DMS153 treated with DMSO at 0.1 percent for 48 hours (cell line): ENCODE results near the gene DNMT1.
"Not testable (repeated sequence)": the region's sequence is repeated elsewhere in the genome, so short reads cannot be mapped to it uniquely, and the experiment has no call there.

ENCODE experiments used
- DNase-seq: peaks from one replicate; lab custom pipeline; 2025; ENCODE audit not compliant: unreplicated experiment; lab: John Stamatoyannopoulos, UW

DNMT1 gene

DNA sequence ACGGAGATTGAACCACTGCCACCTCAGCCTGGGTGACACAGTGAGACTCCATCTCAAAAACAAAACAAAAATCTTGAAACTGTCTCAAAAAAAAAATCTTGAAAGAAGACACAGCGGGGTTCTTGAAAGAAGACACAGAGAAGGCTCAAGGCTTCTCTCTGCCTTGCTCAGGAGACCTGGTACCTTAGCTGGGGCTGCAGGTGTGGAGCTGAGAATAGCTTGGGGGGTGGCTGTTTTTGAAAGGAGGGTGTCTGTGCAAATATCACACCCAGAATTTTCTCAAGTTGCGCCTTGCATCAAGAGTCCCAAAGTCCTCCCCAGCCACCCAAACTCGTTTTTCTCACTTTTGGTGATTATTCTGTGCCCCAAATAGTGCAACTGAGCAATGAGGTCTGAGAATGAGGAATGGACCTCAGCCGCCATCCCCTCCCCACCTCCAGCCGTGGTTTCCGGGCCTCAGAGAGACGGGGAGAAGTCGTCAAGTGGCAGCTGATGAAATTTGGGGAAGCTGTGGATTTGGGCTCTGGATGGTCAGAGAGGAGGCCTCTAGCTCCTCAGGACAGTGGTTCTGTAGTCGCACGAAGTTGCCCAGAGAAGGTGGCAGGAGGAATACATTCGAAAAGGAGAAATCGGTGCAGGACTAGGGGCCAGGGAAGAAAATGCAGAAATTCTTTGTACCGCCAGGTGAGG lies 27.6 kb upstream of the DNMT1 start:
- DNase-seq: no peak

DNA sequence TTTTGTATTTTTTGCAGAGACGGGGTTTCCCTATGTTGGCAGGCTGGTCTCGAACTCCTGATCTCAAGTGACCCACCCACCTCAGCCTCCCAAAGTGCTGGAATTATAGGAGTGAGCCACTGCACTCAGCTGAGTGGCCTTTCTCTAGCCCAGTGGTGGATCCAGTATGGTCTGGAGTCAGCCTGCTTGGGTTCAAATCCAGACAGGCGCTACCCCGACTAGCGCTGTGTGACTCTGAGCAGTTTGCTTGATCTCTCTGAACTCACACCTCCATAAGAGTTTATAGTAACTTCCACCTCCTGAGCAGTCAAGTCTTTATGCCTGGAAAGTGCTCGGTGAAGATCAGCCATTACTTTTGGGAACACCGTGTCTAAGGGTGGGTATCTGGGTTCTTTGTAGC lies 25.9 kb upstream of the DNMT1 start:
- DNase-seq: no peak

DNA sequence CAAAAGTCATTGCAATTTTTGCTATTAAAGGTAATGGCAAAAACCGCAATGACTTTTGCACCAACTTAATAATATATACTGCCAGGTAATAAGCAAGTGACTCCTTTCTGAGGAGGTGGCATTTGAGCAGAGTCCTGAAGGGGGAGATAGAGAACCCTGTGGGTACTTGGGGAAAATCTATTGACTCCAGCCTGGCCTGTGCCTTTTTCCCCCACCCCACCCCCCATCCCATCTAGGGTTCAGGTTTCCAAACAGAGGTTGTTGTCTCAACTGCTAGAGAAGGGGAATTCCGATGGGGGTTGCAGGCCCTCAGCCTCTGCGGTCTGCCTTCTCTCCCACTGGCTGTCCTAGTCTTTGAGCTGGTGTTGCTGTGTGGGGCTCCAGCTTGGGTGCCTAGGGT lies 24.9 kb upstream of the DNMT1 start:
- no peak for DNase-seq

DNA sequence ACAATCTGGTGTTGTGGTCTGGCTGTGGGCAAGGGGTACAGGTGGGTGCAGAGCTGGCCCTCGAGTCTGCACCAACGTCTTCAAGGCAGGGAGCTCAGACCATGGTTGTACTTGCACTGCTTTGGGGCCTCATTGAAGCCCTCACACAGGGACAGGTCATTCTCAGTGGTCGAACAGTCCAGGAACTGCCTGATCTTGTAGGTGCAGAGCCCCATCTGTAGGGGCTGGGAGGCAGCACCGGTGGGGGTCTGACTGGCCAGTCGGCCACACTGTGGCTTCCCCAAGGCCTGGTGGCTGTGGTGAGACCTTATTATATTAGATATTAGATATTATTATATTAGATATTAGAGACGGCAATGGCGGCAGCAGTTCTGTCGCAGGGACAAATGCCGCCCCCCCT lies 22.3 kb upstream of the DNMT1 start:
- no peak for DNase-seq

DNA sequence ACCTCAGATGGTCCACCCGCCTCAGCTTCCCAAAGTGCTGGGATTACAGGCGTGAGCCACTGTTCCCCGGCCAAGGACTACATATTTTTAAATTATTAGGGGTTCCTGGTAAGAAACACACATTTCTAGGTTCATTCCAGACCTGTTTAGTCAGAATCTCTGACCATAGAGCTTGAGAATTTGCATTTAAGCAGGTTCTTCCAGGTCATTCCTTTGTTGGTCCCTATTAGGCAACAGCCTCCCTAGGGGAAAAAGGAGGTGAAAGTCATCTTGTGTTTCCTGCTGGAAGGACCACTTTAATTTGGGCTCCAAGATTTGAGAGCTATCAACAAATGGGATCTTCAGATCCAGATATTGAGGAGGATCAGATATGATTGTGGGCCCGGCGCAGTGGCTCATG lies 20.0 kb upstream of the DNMT1 start:
- DNase-seq: no peak

DNA sequence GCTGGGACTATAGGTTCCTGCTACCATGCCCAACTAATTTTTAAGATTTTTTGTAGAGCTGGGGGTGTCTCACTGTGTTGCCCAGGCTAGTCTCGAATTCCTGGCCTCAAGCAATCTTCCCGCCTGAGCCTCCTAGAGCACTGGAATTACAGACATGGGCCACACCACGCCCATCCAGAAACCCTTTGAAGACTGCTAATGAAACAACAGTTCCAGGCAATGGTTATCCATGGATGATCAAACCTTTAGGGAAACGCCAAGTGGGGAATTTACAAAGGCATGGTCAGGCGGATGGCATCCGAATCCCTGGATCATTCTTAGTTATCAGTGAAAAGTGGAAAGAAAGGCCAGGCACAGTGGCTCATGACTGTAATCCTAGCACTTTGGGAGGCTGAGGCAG lies 16.9 kb upstream of the DNMT1 start:
- no peak for DNase-seq

DNA sequence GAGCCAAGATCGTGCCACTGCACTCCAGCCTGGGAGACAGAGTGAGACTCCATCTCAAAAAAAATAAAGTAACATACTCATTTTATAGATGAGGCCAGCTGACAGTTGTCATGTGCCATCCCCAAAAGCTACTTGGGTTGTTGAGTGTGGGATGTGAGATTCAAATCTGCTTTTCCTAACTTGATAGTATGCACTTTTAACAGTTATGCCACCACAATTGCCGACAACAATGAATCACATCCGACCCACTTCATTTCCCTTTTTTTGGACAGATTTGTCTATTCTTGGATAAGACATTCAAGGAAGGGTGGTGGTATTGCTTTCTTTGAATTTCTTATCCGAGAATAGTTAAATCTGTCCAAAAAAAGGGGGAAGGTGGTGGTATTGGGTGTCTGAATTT lies 16.3 kb upstream of the DNMT1 start:
- DNase-seq: no peak

DNA sequence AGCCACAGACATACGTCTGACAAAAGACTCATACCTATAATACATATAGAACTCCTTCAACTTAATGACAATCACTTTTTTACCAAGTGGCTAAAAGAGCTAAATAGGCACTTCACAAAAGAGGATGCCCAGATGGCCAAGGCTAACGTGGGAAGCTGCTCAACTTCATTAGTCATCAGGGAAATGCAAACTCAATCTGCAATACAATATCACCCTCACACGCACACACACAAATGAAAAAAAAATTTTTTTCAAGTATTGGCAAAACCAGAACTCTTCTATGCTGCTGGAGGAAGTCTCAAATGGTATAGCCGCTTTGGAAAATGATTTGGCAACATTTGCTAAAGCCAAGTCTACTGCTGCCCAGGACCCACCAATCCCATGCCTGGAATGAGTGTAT lies 14.6 kb upstream of the DNMT1 start:
- no peak for DNase-seq

DNA sequence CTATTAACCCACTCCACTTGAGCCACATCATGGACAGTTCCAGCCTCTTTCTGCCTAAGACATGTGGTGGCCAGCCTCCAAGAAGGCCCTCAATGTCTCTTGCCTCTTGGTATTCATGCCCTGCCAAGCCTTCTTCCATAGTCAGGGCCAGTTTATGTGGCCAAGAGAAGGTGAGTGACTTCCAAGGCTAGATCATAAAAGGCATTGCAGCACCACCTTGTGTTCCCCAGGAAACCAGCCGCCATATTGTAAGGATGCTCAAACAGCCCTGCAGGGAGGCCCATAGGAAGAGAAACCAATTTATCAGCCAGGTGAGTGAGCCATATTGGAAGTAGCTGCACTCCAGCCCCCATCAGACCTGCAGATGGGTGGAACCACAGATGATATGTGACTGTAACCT lies 12.3 kb upstream of the DNMT1 start:
- no peak for DNase-seq

DNA sequence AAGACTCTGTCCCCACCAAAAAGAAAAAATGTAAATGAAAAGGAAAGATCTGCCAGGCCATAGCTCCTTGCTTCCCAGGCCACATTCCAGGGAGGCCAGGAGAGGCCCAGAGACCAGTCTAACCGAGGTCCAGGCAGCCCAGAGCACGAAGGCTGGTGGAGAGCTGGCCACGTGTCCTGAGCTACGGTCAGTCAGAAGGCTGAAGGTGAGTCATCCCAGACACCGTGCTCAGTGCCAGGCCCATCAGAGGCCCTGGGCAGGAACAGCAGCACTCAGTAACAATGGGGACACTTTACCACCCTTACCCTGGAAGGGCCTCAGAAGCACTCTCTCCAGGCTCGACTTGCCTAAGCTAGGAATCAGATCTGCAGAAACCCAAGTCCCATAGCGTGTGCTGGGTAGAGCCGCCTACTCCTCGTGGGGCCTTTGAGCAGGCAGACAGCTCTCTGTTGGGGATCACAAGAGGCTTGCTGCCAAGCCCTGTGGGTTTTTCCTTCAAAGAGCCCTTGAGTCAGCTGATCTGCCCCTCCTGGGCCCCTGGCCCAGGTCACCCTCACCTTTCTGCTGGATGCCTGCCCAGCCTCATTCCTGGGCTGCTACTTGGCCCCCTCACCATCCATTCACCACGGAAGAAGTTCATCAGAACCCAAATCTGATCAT lies 11.6 kb upstream of the DNMT1 start:
- no peak for DNase-seq

DNA sequence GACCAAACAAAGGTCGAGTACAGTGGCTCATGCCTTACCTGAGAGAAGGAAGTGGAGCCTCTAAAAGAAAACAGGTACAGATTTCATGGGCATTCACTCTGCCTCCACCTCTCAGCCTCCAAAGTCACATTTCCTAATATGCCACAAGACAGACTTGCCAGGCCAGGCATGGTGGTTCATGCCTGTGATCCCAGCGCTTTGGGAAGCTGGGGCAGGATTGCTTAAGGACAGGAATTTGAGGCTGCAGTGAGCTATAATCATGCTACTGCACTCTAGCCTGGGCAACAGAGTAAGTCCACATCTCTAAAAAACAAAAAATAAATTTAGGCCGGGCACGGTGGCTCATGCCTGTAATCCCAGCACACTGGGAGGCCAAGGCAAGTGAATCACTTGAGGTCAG lies 10.9 kb upstream of the DNMT1 start:
- no peak for DNase-seq

DNA sequence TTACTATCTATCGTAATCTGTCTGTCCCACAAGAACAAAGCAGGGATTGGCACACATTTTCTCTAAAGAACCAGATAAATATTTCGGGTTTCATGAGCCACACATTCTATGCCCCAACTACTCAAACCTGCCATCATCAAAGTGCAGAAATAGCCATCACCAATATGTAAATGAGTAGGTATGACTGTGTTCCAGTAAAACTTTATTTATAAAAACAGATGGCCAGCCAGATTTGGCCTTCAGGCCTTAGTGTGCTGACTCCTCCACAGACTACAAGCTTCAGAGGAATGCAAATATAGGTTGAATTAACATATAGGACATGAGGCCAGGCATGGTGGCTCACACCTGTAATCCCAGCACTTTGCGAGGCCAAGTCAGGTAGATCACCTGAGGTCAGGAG lies 8.9 kb upstream of the DNMT1 start:
- no peak for DNase-seq

DNA sequence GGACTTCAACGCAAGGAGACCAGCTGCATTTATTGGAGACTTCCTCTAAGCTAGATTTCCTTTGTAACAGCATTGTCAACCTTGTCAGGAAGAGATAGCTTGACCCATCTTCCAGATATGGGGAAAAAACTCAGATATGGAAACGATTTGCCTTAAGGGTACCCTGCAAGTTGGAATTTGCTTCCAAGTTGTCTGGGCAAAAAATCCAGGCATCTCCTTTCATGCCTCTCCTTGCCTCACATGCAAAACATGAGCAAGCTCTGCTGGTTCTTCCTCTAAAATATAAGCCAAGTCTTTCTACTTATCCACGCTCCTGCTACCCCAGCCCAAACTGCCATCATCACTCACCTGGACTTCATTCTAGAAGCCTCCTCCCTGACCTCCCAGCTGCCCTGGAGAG lies 6.4 kb upstream of the DNMT1 start:
- DNase-seq: no peak

DNA sequence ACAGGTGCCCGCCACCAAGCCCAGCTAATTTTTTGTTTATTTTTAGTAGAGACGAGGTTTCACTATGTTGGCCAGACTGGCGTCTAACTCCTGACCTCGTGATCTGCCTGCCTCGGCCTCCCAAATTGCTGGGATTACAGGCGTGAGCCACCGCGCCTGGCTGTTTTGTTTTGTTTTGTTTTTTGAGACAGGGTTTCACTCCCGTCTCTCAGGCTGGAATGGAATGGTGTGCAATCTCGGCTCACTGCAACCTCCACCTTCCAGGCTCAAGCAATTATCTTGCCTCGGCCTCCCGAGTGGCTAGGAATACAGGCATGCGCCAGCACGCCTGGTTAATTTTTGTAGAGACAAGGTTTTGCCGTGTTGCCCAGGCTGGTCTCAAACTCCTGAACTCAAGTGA lies 5.3 kb upstream of the DNMT1 start:
- DNase-seq: not testable (repeated sequence)

DNA sequence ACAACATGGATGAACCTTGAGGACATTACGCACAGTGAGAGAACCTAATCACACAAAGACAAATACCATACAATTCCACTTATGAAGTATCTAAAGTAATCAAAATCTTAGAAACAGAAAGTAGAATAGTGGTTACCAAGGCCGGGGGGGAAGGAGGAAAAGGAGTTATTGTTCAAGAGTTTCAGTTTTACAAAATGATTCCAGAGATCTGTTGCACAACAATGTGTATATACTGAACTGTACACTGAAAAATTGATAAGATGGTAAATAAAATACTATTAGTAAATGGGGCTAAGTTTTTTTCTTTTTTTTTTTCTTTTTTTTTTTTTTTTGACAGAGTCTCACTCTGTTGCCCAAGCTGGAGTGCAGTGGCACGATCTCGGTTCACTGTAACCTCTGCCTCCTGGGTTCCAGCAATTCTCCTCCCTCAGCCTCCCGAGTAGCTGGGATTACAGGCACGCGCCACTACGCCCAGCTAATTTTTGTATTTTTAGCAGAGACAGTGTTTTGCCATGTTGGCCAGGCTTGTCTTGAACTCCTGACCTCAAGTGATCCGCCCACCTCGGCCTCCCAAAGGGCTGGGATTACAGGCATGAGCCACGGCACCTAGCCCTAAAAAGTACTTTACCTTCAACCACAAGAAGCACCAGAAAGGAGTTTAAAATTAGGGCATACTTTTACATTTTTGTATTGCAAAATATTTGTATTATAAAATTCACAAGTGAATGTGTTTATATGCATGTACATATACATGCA lies 4.3 kb upstream of the DNMT1 start:
- not testable (repeated sequence) for DNase-seq

DNA sequence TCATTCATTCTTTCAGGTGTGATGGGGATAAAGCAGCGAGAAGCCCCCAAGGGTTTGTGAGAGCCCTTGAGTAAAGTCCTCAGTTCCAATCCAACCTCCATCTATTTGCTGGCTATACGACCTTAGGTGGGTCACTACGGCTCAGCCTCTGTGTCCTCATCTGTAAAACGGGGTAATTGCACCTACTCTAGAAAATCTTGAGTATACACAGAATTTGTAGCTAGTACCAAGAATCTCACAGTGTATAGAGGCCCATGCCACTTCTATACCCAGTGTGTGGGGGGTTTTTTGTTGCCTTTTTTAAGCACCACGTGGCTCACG lies 406 bp upstream of the DNMT1 start:
- DNase-seq: no peak

DNA sequence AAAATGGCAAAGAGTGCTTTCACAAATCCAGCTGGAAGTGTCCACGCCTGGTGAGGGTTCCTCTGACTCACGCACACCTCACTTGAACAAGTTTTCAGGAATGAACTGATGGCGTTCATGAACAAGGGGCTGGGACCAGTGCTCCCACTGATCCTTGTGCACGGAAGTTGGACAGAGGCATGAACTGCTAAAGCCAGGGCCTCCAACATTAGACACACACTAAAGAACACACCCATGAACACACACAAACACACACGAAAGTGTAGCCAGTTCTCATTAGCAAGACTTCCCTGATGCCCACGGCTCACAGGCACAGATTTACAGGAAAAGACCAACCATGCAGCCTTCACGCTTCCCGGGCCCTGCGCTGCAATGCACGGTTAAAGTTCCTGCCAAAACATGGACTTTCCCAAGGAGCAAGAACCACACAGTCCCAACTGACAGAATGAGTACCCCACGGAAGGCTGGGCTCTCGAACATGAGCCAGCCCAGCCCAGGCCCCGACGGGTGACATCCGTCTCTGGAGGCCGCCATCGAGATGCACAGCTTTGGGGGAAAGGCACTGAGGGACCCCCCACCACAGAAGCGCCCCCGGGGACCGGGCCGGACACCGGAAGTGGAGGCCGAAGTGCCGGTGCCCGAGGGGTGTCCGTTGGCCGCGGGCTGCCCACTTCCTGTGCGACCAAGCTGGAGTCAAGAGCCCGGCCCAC lies 808 bp downstream of the DNMT1 start:
- no peak for DNase-seq

DNA sequence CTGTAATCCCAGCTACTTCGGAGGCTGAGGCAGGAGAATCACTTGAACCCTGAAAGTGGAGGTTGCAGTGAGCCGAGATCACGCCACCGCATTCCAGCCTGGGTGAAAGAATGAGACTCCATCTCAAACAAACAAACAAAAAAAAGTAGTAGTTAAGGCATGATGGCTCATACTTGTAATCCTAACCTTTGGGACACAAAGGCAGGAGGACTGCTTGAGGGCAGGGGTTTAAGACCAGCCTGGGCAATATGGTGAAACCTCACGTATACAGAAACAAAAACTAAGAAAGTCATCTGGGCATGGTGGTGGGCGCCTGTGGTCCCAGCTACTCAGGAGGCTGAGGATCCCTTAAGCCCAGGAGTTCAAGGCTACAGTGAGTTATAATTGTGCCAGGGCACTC lies 1.8 kb downstream of the DNMT1 start:
- no peak for DNase-seq

DNA sequence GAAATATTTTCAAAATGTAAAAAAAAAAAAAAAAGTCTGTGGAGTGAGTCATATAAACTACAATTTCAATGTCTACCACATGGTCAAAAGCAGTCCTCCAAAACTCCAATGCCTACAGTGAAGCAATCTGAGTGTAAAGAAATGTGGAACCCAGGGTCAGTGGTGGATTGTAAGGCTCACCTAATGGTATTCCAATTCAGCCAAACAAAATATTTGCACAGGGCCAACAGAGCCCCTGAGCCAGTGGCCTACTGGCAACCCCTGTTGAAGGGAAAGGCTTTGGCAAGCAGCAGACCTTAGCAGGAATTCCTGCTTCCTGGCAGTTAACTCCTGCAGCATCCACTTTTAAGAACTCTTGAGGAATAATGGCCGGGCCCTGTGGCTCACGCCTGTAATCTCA lies 3.4 kb downstream of the DNMT1 start:
- no peak for DNase-seq

DNA sequence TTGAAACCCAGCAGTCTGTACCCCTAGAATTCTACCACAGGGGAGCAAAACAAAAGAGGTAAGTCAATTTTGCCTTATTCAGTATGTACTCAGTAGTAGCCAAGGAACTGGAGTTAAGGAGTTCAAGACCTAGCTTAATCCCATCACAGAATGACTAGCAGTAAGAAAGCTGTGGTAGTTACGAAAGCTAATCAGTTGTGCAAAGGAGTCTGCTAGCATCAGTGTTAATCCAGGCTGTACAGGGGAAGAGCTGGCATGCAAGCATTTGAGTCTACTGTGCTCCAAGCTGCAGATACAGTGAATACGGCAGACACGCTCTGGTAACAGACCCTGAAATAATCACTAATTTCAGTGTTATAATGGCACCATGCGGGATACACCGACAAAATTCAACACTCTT lies 4.7 kb downstream of the DNMT1 start:
- no peak for DNase-seq

DNA sequence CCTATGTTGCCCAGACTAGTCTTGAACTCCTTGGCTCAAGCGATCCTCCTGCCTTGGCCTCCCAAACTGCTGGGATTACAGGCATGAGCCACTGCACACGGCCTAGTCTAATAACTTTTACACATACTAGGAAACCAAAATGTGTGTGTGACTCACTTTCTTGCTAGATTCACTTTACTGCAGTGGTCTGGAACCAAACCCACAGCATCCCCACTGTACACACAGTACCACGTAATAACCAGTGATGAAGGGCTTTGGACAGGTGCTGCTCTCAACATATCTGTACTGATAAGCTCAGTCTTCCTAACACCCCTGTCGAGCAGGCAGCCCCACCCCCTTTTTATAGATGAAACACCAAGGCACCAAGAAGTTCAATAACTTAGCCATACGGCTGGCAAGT lies 5.1 kb downstream of the DNMT1 start:
- no peak for DNase-seq

DNA sequence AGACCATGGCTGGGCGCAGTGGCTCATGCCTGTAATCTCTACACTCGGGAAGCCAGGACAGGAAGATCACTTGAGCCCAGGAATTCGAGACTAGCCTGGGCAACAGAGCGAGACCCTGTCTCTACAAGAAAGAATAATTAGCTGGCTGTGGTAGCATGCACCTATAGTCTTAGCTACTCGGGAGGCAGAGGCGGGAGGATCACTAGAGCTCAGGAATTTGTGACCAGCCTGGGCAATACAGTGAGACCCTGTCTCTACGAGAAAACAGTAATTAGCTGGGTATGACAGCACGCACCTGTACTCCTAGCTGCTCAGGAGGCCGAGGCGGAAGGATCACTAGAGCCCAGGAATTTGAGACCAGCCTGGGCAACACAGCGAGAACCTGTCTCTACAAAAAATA lies 7.4 kb downstream of the DNMT1 start:
- no peak for DNase-seq
